ENCODE data around the gene KRT80. TPM values are rescaled to one million over a fixed set of nuclear protein-coding genes. Genes with fewer than 3 reads are reported as not detected.
A peak's percentile ranks its signal among the peaks of the same experiment; 100 is the strongest.

KRT80 gene
- total RNA-seq, 1 experiment from 2014 or later: 8.8 TPM

- Histone ChIP-seq H3K9ac (ENCODE audit: low read length) (no peak overlapping the region), H3K4me2 (ENCODE audit: low read length) (peak overlapping the region; percentile 3; the same call in 1 of the 2 replicates), H3K79me2 (ENCODE audit: insufficient read depth, low read length) (no peaks in the 10 kb centered on the region), H3K4me3 (replicated peaks in 1 of 2; ENCODE audit: low read depth in 1 of 2, low read length in 2 of 2) (no peak overlapping the region), H4K20me1 (ENCODE audit: insufficient read depth) (no peaks in the 10 kb centered on the region), H2AFZ (ENCODE audit: low read depth, low read length, poor library complexity, severe bottlenecking) (no peak overlapping the region), H3K9me2 (ENCODE audit: insufficient read depth) (no peaks in the 10 kb centered on the region), H3K4me1 (ENCODE audit: control insufficient read depth in 1 of 2, insufficient read depth in 2 of 2, low read length in 2 of 2) (peaks cover 37 to 65% of the 10 kb centered on the region in 2 experiments), H3K27ac (ENCODE audit: low read depth, low read length) (no peak overlapping the region), H3K9me3 (ENCODE audit: control insufficient read depth in 1 of 2, insufficient read depth in 1 of 2, low read depth in 1 of 2, low read length in 2 of 2) (no peaks in the 10 kb centered on the region), H3K36me3 (ENCODE audit: control insufficient read depth in 1 of 2, insufficient read depth in 2 of 2, low read length in 2 of 2) (no peaks in the 10 kb centered on the region), H3K27me3 (ENCODE audit: insufficient read depth, low read length) (no peaks in the 10 kb centered on the region)
- CTCF ChIA-PET: no interaction called here
- POLR2A ChIA-PET: no interaction called here
- ATAC-seq (no peak), DNase-seq (ENCODE audit: low read depth, low spot score) (no peak)
- RAD21 ChIA-PET (ENCODE audit: low non-redundant PET in 1 of 2, low total read pairs in 2 of 2, uncharacterized antibody in 2 of 2, unreplicated experiment in 2 of 2): no interaction called here
- TF ChIP-seq ZFX (IDR thresholded peaks at IDR 0.05) (no peak), ELF1 (IDR thresholded peaks at IDR 0.05; ENCODE audit: borderline replicate concordance, low read depth) (no peak), SIN3A (IDR thresholded peaks at IDR 0.05; ENCODE audit: low read depth) (no peak), EZH2phosphoT487 (IDR thresholded peaks at IDR 0.05; ENCODE audit: borderline replicate concordance) (no peak), REST (IDR thresholded peaks at IDR 0.05; ENCODE audit: low read depth) (no peak), ZNF274 (IDR thresholded peaks at IDR 0.05; ENCODE audit: low read depth, low read length) (no peak), EZH2 (IDR thresholded peaks at IDR 0.05) (no peak), CEBPB (IDR thresholded peaks at IDR 0.05; ENCODE audit: low read depth) (no peak), ATF3 (IDR thresholded peaks at IDR 0.05) (no peak)
- BruUV-seq (replicated peaks): no TSS peak
- intact Hi-C loops (cut with micrococcal nuclease): no loop called here
Observed at GRCh38 chr12:52178984-52179383, 12.8 kb downstream of the KRT80 start.
